Liver (tissue), 9 donors: Measurements from ENCODE around the gene CCDC81. TPM values are rescaled to one million over a fixed set of nuclear protein-coding genes. Genes with fewer than 3 reads are reported as not detected.

Experiments
- DNase-seq: peaks from one replicate; pipeline ENCODE4 v3.0.0-alpha.2; 2017; ENCODE audit warnings: low spot score
- H3K27ac ChIP-seq, 2 donors: one replicate each; pipeline ENCODE4 v1.7.0; 2013; ENCODE audit warnings: inconsistent platforms in 2 of 2, low read length in 2 of 2, control low read depth in 1 of 2, low read depth in 1 of 2, mild to moderate bottlenecking in 1 of 2
- H3K27me3 ChIP-seq, 4 donors: one replicate each; pipeline versions ENCODE4 v1.6.1 to v1.7.0; 2013; ENCODE audit warnings: low read length in 3 of 4, inconsistent platforms in 1 of 4, mild to moderate bottlenecking in 1 of 4, moderate library complexity in 1 of 4; ENCODE audit not compliant: control insufficient read depth in 4 of 4, insufficient read depth in 4 of 4
- H3K36me3 ChIP-seq, 4 donors: one replicate each; pipeline versions ENCODE4 v1.6.1 to v1.7.0; 2013; ENCODE audit warnings: low read length in 3 of 4, mild to moderate bottlenecking in 3 of 4, low read depth in 1 of 4, moderate library complexity in 1 of 4; ENCODE audit not compliant: control insufficient read depth in 4 of 4, insufficient read depth in 3 of 4
- H3K4me1 ChIP-seq, 4 donors: one replicate each; pipeline versions ENCODE4 v1.6.1 to v1.7.0; 2013; ENCODE audit warnings: low read length in 3 of 4, mild to moderate bottlenecking in 3 of 4, moderate library complexity in 1 of 4; ENCODE audit not compliant: control insufficient read depth in 4 of 4, insufficient read depth in 4 of 4
- H3K4me3 ChIP-seq, 3 donors: one replicate each; pipeline versions ENCODE4 v1.6.1 to v1.7.0; 2013; ENCODE audit warnings: low read length in 3 of 3, control low read depth in 1 of 3, low read depth in 1 of 3, mild to moderate bottlenecking in 1 of 3
- H3K9ac ChIP-seq, 2 donors: one replicate each; pipeline ENCODE4 v1.7.0; 2013; ENCODE audit warnings: low read length in 2 of 2, mild to moderate bottlenecking in 2 of 2, moderate library complexity in 2 of 2, control low read depth in 1 of 2, low read depth in 1 of 2
- H3K9me3 ChIP-seq, 4 donors: one replicate each; pipeline versions ENCODE4 v1.6.1 to v1.7.0; 2013; ENCODE audit warnings: low read length in 3 of 4; ENCODE audit not compliant: control insufficient read depth in 4 of 4
- ATF3 ChIP-seq: IDR thresholded peaks from 2 replicates; pipeline ENCODE4 v1.6.1; 2016; ENCODE audit warnings: antibody characterized with exemption
- CTCF ChIP-seq: fragments of 150-350 bp; IDR thresholded peaks from 2 replicates; pipeline ENCODE4 v1.5.1; 2017; ENCODE audit warnings: improper control_type of control experiment, low read depth, low read length; ENCODE audit not compliant: missing input control
- EGR1 ChIP-seq, 2 donors: IDR thresholded peaks; 2 replicates each; pipeline ENCODE4 v1.6.1; 2016 to 2018; ENCODE audit warnings: antibody characterized with exemption in 2 of 2, low read depth in 2 of 2
- FOXA1 ChIP-seq: IDR thresholded peaks from 2 replicates; pipeline ENCODE4 v1.6.1; 2016; ENCODE audit warnings: antibody characterized with exemption
- FOXA2 ChIP-seq: IDR thresholded peaks from 2 replicates; pipeline ENCODE4 v1.6.1; 2016; ENCODE audit warnings: antibody characterized with exemption
- GABPA ChIP-seq, 2 donors: IDR thresholded peaks in 1 of 2; conservative IDR thresholded peaks in 1 of 2; 2 replicates each; pipeline ENCODE4 v1.6.1; 2016; ENCODE audit warnings: antibody characterized with exemption in 2 of 2, mild to moderate bottlenecking in 1 of 2, moderate library complexity in 1 of 2
- HNF4A ChIP-seq, 2 donors: conservative IDR thresholded peaks; 2 replicates each; pipeline ENCODE4 v1.6.1; 2016; ENCODE audit warnings: antibody characterized with exemption in 2 of 2, mild to moderate bottlenecking in 2 of 2
- HNF4G ChIP-seq: IDR thresholded peaks from 2 replicates; pipeline ENCODE4 v1.6.1; 2016; ENCODE audit warnings: antibody characterized with exemption
- JUND ChIP-seq, 2 donors: IDR thresholded peaks; 2 replicates each; pipeline ENCODE4 v1.6.1; 2016; ENCODE audit warnings: antibody characterized with exemption in 2 of 2
- NR2F2 ChIP-seq: IDR thresholded peaks from 2 replicates; pipeline ENCODE4 v1.6.1; 2016; ENCODE audit warnings: antibody characterized with exemption
- RAD21 ChIP-seq, 2 donors: IDR thresholded peaks; 2 replicates each; pipeline ENCODE4 v1.6.1; 2016; ENCODE audit warnings: antibody characterized with exemption in 2 of 2, mild to moderate bottlenecking in 2 of 2
- REST ChIP-seq: IDR thresholded peaks from 2 replicates; pipeline ENCODE4 v1.6.1; 2016; ENCODE audit warnings: antibody characterized with exemption, mild to moderate bottlenecking
- RXRA ChIP-seq, 2 donors: IDR thresholded peaks; 2 replicates each; pipeline ENCODE4 v1.6.1; 2017 to 2018; ENCODE audit warnings: antibody characterized with exemption in 2 of 2, mild to moderate bottlenecking in 1 of 2
- SP1 ChIP-seq: IDR thresholded peaks from 2 replicates; pipeline ENCODE4 v1.6.1; 2018; ENCODE audit warnings: antibody characterized with exemption, mild to moderate bottlenecking
- TAF1 ChIP-seq: conservative IDR thresholded peaks from 2 replicates; pipeline ENCODE4 v1.6.1; 2016; ENCODE audit warnings: antibody characterized with exemption, mild to moderate bottlenecking
- YY1 ChIP-seq: IDR thresholded peaks from 2 replicates; pipeline ENCODE4 v1.6.1; 2016; ENCODE audit warnings: antibody characterized with exemption, mild to moderate bottlenecking
- WGBS: extraction: QIAGEN DNeasy Blood & Tissue Kit; methylation state at CpG from one replicate; pipeline ENCODE4 v1.1.7; 2013; 5-methylcytosine and 5-hydroxymethylcytosine counted together
- polyA plus RNA-seq, 2 donors: library from polyadenylated mRNA; stranded (reverse) in 1 of 2; unstranded in 1 of 2; fragments of 200-250 nt in 1 of 2; fragments of >200 nt in 1 of 2; fragmentation: Nextera tagmentation in 1 of 2; extraction: Ambion mirVana in 1 of 2; gene quantifications; one replicate each; pipeline versions ENCODE4 v1.2.1 to v1.2.3, GENCODE V29; 2013 to 2015
- total RNA-seq, 2 donors: library from RNA; depleted of rRNA; stranded (reverse); fragments of >200 nt; gene quantifications; one replicate each; pipeline ENCODE4 v1.2.3, GENCODE V29; 2014
- donor health status: healthy.
- donor health status: healthy.
- donor health status: healthy.
- donor health status: healthy.
- donor health status: healthy.

CCDC81 gene
- total and polyA plus RNA-seq, 4 donors: 0.32 to 1.1 (median 0.67) TPM; not detected in 1

- Histone ChIP-seq H3K9ac (no peak overlapping the region), H3K9me3 (no peaks in the 10 kb centered on the region), H3K27me3 (no peaks in the 10 kb centered on the region), H3K4me1 (no peaks in the 10 kb centered on the region), H3K36me3 (no peaks in the 10 kb centered on the region), H3K4me3 (no peak overlapping the region), H3K27ac (no peak overlapping the region)
- no peak for DNase-seq
- TF ChIP-seq RAD21 (IDR thresholded peaks at IDR 0.05) (no peak), CTCF (no peak), YY1 (no peak)
- 93% methylated on average over 7 of the region's 7 CpGs for WGBS
These were observed 88.4 kb downstream of the CCDC81 start for GRCh38 chr11:86463120-86463519.

GRCh38 chr11:86463955-86464354 is 89.3 kb downstream of the CCDC81 start:
- Histone ChIP-seq H3K27me3 (no peaks in the 10 kb centered on the region), H3K4me3 (no peak overlapping the region), H3K27ac (no peak overlapping the region), H3K36me3 (no peaks in the 10 kb centered on the region), H3K4me1 (no peaks in the 10 kb centered on the region), H3K9ac (no peak overlapping the region), H3K9me3 (no peaks in the 10 kb centered on the region)
- WGBS: 97% methylated on average over 5 of the region's 5 CpGs
- no peak for TF ChIP-seq FOXA1
- no peak for TF ChIP-seq YY1
- TF ChIP-seq HNF4G: no peak
- TF ChIP-seq NR2F2: no peak
- TF ChIP-seq HNF4A (conservative IDR thresholded peaks at IDR 0.05): no peak
- no peak for TF ChIP-seq REST
- TF ChIP-seq ATF3: no peak
- TF ChIP-seq RAD21 (IDR thresholded peaks at IDR 0.05): no peak
- TF ChIP-seq GABPA (IDR thresholded peaks at IDR 0.05 in 1 of 2, conservative IDR thresholded peaks at IDR 0.05 in 1 of 2): no peak
- no peak for TF ChIP-seq FOXA2
- TF ChIP-seq RXRA (IDR thresholded peaks at IDR 0.05): no peak
- TF ChIP-seq JUND (IDR thresholded peaks at IDR 0.05): no peak
- TF ChIP-seq TAF1: no peak
- no peak for TF ChIP-seq SP1
- no peak for TF ChIP-seq EGR1 (IDR thresholded peaks at IDR 0.05; ENCODE audit: low read depth in 2 of 2)
- DNase-seq: no peak
